Right lobe of liver (tissue), 6 donors: Measurements from ENCODE around the gene PFN3. TPM values are rescaled to one million over a fixed set of nuclear protein-coding genes. Genes with fewer than 3 reads are reported as not detected.
"Not testable (repeated sequence)": the region's sequence is repeated elsewhere in the genome, so short reads cannot be mapped to it uniquely, and the experiment has no call there.

Experiments
- ATAC-seq, 4 donors: fragments of 200-7000 bp; cut with Tn5 transposase; one replicate each; pipeline ENCODE4 v1.9.1; 2020; ENCODE audit warnings: mild to moderate bottlenecking in 4 of 4, moderate library complexity in 4 of 4
- DNase-seq, 3 donors: peaks; one replicate each; pipeline ENCODE4 v3.0.0-alpha.2; 2020
- H3K27ac ChIP-seq, 3 donors: fragments of 200-600 bp; one replicate each; pipeline ENCODE4 v1.8.0; 2022
- H3K27me3 ChIP-seq, 2 donors: fragments of 200-600 bp; one replicate each; pipeline ENCODE4 v1.8.0; 2022
- H3K36me3 ChIP-seq, 4 donors: fragments of 200-600 bp; sonication (generic) in 1 of 4; one replicate each; pipeline versions ENCODE4 v1.5.1 to v1.8.0; 2017 to 2022; ENCODE audit warnings: control low read depth in 1 of 4
- H3K4me1 ChIP-seq, 4 donors: fragments of 200-600 bp; sonication (generic) in 1 of 4; one replicate each; pipeline versions ENCODE4 v1.5.1 to v1.8.0; 2017 to 2022; ENCODE audit warnings: control low read depth in 1 of 4
- H3K4me3 ChIP-seq, 3 donors: fragments of 200-600 bp; one replicate each; pipeline ENCODE4 v1.8.0; 2022
- H3K9me3 ChIP-seq, 4 donors: fragments of 200-600 bp; sonication (generic) in 1 of 4; one replicate each; pipeline versions ENCODE4 v1.5.1 to v1.8.0; 2017 to 2022; ENCODE audit warnings: control low read depth in 1 of 4
- CTCF ChIP-seq, 4 donors: fragments of 200-600 bp in 3 of 4; fragments of 450-650 bp in 1 of 4; IDR thresholded peaks; one replicate each; pipeline versions ENCODE4 v1.5.1 to v1.8.0; 2016 to 2022; ENCODE audit warnings: antibody characterized with exemption in 4 of 4, mild to moderate bottlenecking in 2 of 4
- POLR2A ChIP-seq: fragments of 450-650 bp; IDR thresholded peaks from one replicate; pipeline ENCODE4 v1.6.1; 2017; ENCODE audit warnings: antibody characterized with exemption, mild to moderate bottlenecking
- WGBS: methylation state at CpG from one replicate; pipeline ENCODE4 v1.1.6; 2018; ENCODE audit warnings: low coverage, low lambda C conversion rate; ENCODE audit not compliant: insufficient coverage; ENCODE audit errors: missing lambda C conversion rate; 5-methylcytosine and 5-hydroxymethylcytosine counted together
- intact Hi-C, 2 donors: fragments of 100-400 bp; cut with DNase I; formaldehyde crosslinking; loops; one replicate each; pipeline versions ENCODE4 v1.11.2 to v1.14.1; 2022
- total RNA-seq, 6 experiments: library from RNA; depleted of rRNA in 2 of 6; stranded (reverse); fragments of >200 nt in 2 of 6; fragmentation: NEBNext Ultra II Directional in 3 of 6; extraction: Animal tissue kit (Norgen Biotek cat#: 25700) in 3 of 6; gene quantifications; one replicate each; pipeline versions ENCODE4 v1.1.0 to v1.2.4, GENCODE V29; 2016 to 2023
- donor health status: DM: no; HTN: yes; CAD: no.
- donor health status: DM: no; HTN: no; CAD: no.
- donor health status: DM: no; HTN: no; CAD: no.
- donor health status: DM: no; HTN: yes; CAD: no.
- donor health status: DM: no; HTN: yes; CAD: no.

Gene PFN3
- total RNA-seq, 6 experiments from 2014 or later = not detected

- 42% methylated on average over 12 of the region's 13 CpGs for WGBS
- ATAC-seq = no peak
Observed at GRCh38 chr5:177425196-177425800, 24.8 kb upstream of the PFN3 start.

GRCh38 chr5:177423671-177424070 lies 23.2 kb upstream of the PFN3 start:
- Histone ChIP-seq H3K36me3 (no peaks in the 10 kb centered on the region), H3K9me3 (no peaks in the 10 kb centered on the region), H3K27me3 (no peaks in the 10 kb centered on the region), H3K27ac (no peak overlapping the region), H3K4me1 (peaks cover 0 to 14% (median 0%) of the 10 kb centered on the region in 4 donors), H3K4me3 (no peak overlapping the region)
- TF ChIP-seq CTCF (IDR thresholded peaks at IDR 0.05) (no peak), POLR2A (no peak)
- no peak for DNase-seq
- ATAC-seq = no peak
- 81% methylated on average over 2 of the region's 2 CpGs for WGBS
- intact Hi-C loops = no loop called here

More at GRCh38 chr5:177425196-177425800, 24.8 kb upstream of the PFN3 start:
- H3K27ac ChIP-seq = peak overlapping the region; percentile 71 to 88 (median 83)
- H3K9me3 ChIP-seq = no peaks in the 10 kb centered on the region
- no peak for DNase-seq
- H3K4me1 ChIP-seq = peaks cover 0 to 14% (median 0%) of the 10 kb centered on the region in 4 donors
- no peak for TF ChIP-seq CTCF (IDR thresholded peaks at IDR 0.05)
- TF ChIP-seq POLR2A = no peak
- intact Hi-C loops = no loop called here
- no peaks in the 10 kb centered on the region for H3K36me3 ChIP-seq
- no peaks in the 10 kb centered on the region for H3K27me3 ChIP-seq
- peak overlapping the region; percentile 44 to 60 (median 53) for H3K4me3 ChIP-seq

- H3K4me3 ChIP-seq = no peak overlapping the region
- 92% methylated on average over 4 of the region's 6 CpGs for WGBS
- intact Hi-C loops = no loop called here
Observed at GRCh38 chr5:177421062-177421798, 20.8 kb upstream of the PFN3 start.

GRCh38 chr5:177420472-177420871 lies 20.0 kb upstream of the PFN3 start:
- H3K27me3 ChIP-seq, intact Hi-C loops, H3K36me3 ChIP-seq, ATAC-seq, H3K4me3 ChIP-seq, H3K27ac ChIP-seq, H3K4me1 ChIP-seq, H3K9me3 ChIP-seq, DNase-seq: not testable (repeated sequence)
- WGBS = 70% methylated on average over 7 of the region's 7 CpGs

More at GRCh38 chr5:177421062-177421798, 20.8 kb upstream of the PFN3 start:
- TF ChIP-seq POLR2A (no peak), CTCF (IDR thresholded peaks at IDR 0.05) (no peak)
- Histone ChIP-seq H3K4me1 (peaks cover 0 to 5% (median 0%) of the 10 kb centered on the region in 4 donors), H3K27ac (no peak overlapping the region), H3K36me3 (no peaks in the 10 kb centered on the region), H3K9me3 (no peaks in the 10 kb centered on the region), H3K27me3 (no peaks in the 10 kb centered on the region)
- no peak for ATAC-seq
- DNase-seq = no peak

- no peaks in the 10 kb centered on the region for H3K36me3 ChIP-seq
- no peaks in the 10 kb centered on the region for H3K4me1 ChIP-seq
- ATAC-seq = no peak
- no peak for DNase-seq
- no peaks in the 10 kb centered on the region for H3K27me3 ChIP-seq
- no peak overlapping the region for H3K4me3 ChIP-seq
- intact Hi-C loops = no loop called here
- no peak overlapping the region for H3K27ac ChIP-seq
- TF ChIP-seq POLR2A (no peak), CTCF (IDR thresholded peaks at IDR 0.05) (no peak)
- 80% methylated on average over 1 of the region's 3 CpGs for WGBS
- no peaks in the 10 kb centered on the region for H3K9me3 ChIP-seq
Observed at GRCh38 chr5:177419046-177419445, 18.6 kb upstream of the PFN3 start.

GRCh38 chr5:177417081-177417480 lies 16.6 kb upstream of the PFN3 start:
- intact Hi-C loops, H3K4me1 ChIP-seq, ATAC-seq, DNase-seq, H3K4me3 ChIP-seq, H3K36me3 ChIP-seq, H3K27me3 ChIP-seq, H3K27ac ChIP-seq, H3K9me3 ChIP-seq: not testable (repeated sequence)
- WGBS = 83% methylated on average over 5 of the region's 6 CpGs
